Measurements from ENCODE around the gene FAM50B.
"Not testable (repeated sequence)": the region's sequence is repeated elsewhere in the genome, so short reads cannot be mapped to it uniquely, and the experiment has no call there.

FAM50B gene

GRCh38 chr6:3847521-3847920, 1.7 kb upstream of the FAM50B start:
- in situ Hi-C loops (cut with MboI; ENCODE audit: low sequenced_read_pairs) = no loop called here

- in situ Hi-C loops (cut with MboI; ENCODE audit: low sequenced_read_pairs) = no loop called here
Observed at GRCh38 chr6:3848380-3848779, 793 bp upstream of the FAM50B start.

- in situ Hi-C loops (cut with MboI; ENCODE audit: low sequenced_read_pairs) = no loop called here
Observed at GRCh38 chr6:3849681-3850450, 693 bp downstream of the FAM50B start.

GRCh38 chr6:3850451-3851203, 1.5 kb downstream of the FAM50B start:
- in situ Hi-C loops (cut with MboI; ENCODE audit: low sequenced_read_pairs) = no loop called here

- in situ Hi-C loops (cut with MboI; ENCODE audit: low sequenced_read_pairs) = no loop called here
Observed at GRCh38 chr6:3851839-3852238, 2.7 kb downstream of the FAM50B start.

GRCh38 chr6:3852391-3852790, 3.2 kb downstream of the FAM50B start:
- in situ Hi-C loops (cut with MboI; ENCODE audit: low sequenced_read_pairs) = no loop called here

- in situ Hi-C loops (cut with MboI; ENCODE audit: low sequenced_read_pairs) = no loop called here
Observed at GRCh38 chr6:3855866-3856265, 6.7 kb downstream of the FAM50B start.

GRCh38 chr6:3856576-3856975, 7.4 kb downstream of the FAM50B start:
- in situ Hi-C loops (cut with MboI; ENCODE audit: low sequenced_read_pairs) = no loop called here

- in situ Hi-C loops (cut with MboI; ENCODE audit: low sequenced_read_pairs) = no loop called here
Observed at GRCh38 chr6:3857468-3858456, 8.6 kb downstream of the FAM50B start.

- in situ Hi-C loops (cut with MboI; ENCODE audit: low sequenced_read_pairs) = no loop called here
Observed at GRCh38 chr6:3859878-3860552, 10.8 kb downstream of the FAM50B start.

GRCh38 chr6:3861424-3861823, 12.3 kb downstream of the FAM50B start:
- in situ Hi-C loops (cut with MboI; ENCODE audit: low sequenced_read_pairs) = no loop called here

GRCh38 chr6:3862038-3862437, 12.9 kb downstream of the FAM50B start:
- in situ Hi-C loops (cut with MboI; ENCODE audit: low sequenced_read_pairs) = no loop called here

- in situ Hi-C loops (cut with MboI; ENCODE audit: low sequenced_read_pairs) = not testable (repeated sequence)
Observed at GRCh38 chr6:3863322-3863721, 14.1 kb downstream of the FAM50B start.

GRCh38 chr6:3865463-3865862, 16.3 kb downstream of the FAM50B start:
- in situ Hi-C loops (cut with MboI; ENCODE audit: low sequenced_read_pairs) = no loop called here

GRCh38 chr6:3867641-3868502, 18.7 kb downstream of the FAM50B start:
- in situ Hi-C loops (cut with MboI; ENCODE audit: low sequenced_read_pairs) = no loop called here

GRCh38 chr6:3868544-3868943, 19.4 kb downstream of the FAM50B start:
- in situ Hi-C loops (cut with MboI; ENCODE audit: low sequenced_read_pairs) = no loop called here

- in situ Hi-C loops (cut with MboI; ENCODE audit: low sequenced_read_pairs) = no loop called here
Observed at GRCh38 chr6:3869284-3869631, 20.1 kb downstream of the FAM50B start.

GRCh38 chr6:3869632-3870527, 20.7 kb downstream of the FAM50B start:
- in situ Hi-C loops (cut with MboI; ENCODE audit: low sequenced_read_pairs) = no loop called here

- in situ Hi-C loops (cut with MboI; ENCODE audit: low sequenced_read_pairs) = no loop called here
Observed at GRCh38 chr6:3870528-3870925, 21.4 kb downstream of the FAM50B start.
